Tibial artery (tissue), 4 donors: ENCODE data around the gene FGGY.

Experiments
- DNase-seq, 2 donors: peaks; one replicate each; pipeline ENCODE4 v3.0.0-alpha.2; 2019
- H3K27ac ChIP-seq, 2 donors: fragments of 200-600 bp; sonication (generic) in 1 of 2; 1 replicate in 1 of 2; 2 replicates in 1 of 2; pipeline ENCODE4 v1.5.1; 2018 to 2019; ENCODE audit warnings: mild to moderate bottlenecking in 1 of 2
- H3K27me3 ChIP-seq, 2 donors: fragments of 200-600 bp; sonication (generic) in 1 of 2; one replicate each; pipeline versions ENCODE4 v1.5.1 to v1.6.0; 2016 to 2019
- H3K36me3 ChIP-seq, 3 donors: fragments of 200-600 bp; sonication (generic) in 2 of 3; one replicate each; pipeline ENCODE4 v1.5.1; 2016 to 2019; ENCODE audit warnings: mild to moderate bottlenecking in 2 of 3
- H3K4me1 ChIP-seq, 4 donors: fragments of 200-600 bp; sonication (generic) in 2 of 4; 1 replicate in 3 of 4; 2 replicates in 1 of 4; pipeline ENCODE4 v1.5.1; 2016 to 2019
- H3K4me3 ChIP-seq, 2 donors: fragments of 200-600 bp; sonication (generic) in 1 of 2; 1 replicate in 1 of 2; 2 replicates in 1 of 2; pipeline ENCODE4 v1.5.1; 2018 to 2019; ENCODE audit warnings: mild to moderate bottlenecking in 2 of 2
- H3K9me3 ChIP-seq, 3 donors: fragments of 200-600 bp; sonication (generic) in 1 of 3; one replicate each; pipeline ENCODE4 v1.5.1; 2016 to 2019
- intact Hi-C: fragments of 100-400 bp; cut with DNase I; formaldehyde crosslinking; loops from one replicate; pipeline ENCODE4 v1.15.0; 2023; ENCODE audit warnings: low total_unique reads
- TF ChIP-seq, protein P1 (sequence below), 2 experiments: fragments of 200-600 bp in 1 of 2; fragments of 450-650 bp in 1 of 2; IDR thresholded peaks; one replicate each; pipeline ENCODE4 v1.5.1; 2017 to 2019; ENCODE audit warnings: antibody characterized with exemption in 2 of 2, mild to moderate bottlenecking in 1 of 2, moderate library complexity in 1 of 2

FGGY gene

GRCh38 chr1:59379371-59379728 is 82.5 kb downstream of the FGGY start:
- Histone ChIP-seq H3K4me1 (peaks cover 0 to 5% (median 0%) of the 10 kb centered on the region in 4 donors), H3K27ac (no peak overlapping the region), H3K4me3 (no peak overlapping the region), H3K9me3 (no peaks in the 10 kb centered on the region), H3K27me3 (no peaks in the 10 kb centered on the region), H3K36me3 (no peaks in the 10 kb centered on the region)
- TF ChIP-seq, protein P1, sequence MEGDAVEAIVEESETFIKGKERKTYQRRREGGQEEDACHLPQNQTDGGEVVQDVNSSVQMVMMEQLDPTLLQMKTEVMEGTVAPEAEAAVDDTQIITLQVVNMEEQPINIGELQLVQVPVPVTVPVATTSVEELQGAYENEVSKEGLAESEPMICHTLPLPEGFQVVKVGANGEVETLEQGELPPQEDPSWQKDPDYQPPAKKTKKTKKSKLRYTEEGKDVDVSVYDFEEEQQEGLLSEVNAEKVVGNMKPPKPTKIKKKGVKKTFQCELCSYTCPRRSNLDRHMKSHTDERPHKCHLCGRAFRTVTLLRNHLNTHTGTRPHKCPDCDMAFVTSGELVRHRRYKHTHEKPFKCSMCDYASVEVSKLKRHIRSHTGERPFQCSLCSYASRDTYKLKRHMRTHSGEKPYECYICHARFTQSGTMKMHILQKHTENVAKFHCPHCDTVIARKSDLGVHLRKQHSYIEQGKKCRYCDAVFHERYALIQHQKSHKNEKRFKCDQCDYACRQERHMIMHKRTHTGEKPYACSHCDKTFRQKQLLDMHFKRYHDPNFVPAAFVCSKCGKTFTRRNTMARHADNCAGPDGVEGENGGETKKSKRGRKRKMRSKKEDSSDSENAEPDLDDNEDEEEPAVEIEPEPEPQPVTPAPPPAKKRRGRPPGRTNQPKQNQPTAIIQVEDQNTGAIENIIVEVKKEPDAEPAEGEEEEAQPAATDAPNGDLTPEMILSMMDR (IDR thresholded peaks at IDR 0.05) = no peak
- no peak for DNase-seq
- intact Hi-C loops = no loop called here

DNA sequence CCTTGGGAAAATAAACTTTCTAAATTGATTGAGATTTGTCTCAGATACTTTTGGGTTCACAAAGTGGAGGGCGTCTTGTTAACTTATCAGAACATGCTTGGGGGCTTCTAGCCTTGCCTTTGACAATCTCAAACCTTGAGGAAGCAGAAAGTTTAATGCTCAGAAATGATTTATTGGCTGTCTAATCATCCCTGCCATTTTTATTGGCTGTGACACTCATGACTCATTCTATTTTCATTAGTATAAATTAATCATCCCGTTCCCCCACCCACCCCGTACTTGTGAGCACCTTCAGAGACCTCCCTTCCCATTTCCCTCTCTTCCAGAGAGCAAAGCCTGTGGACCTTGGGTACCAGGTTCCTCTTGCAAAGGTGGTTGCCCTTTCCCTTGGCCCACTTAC is 87.1 kb downstream of the FGGY start:
- Histone ChIP-seq H3K4me1 (peaks cover 0 to 11% (median 6%) of the 10 kb centered on the region in 4 donors), H3K36me3 (no peaks in the 10 kb centered on the region), H3K9me3 (no peaks in the 10 kb centered on the region), H3K27me3 (no peaks in the 10 kb centered on the region), H3K4me3 (no peak overlapping the region), H3K27ac (no peak overlapping the region)
- no peak for DNase-seq
- intact Hi-C loops = no loop called here
- TF ChIP-seq, protein P1 (IDR thresholded peaks at IDR 0.05) = no peak

DNA sequence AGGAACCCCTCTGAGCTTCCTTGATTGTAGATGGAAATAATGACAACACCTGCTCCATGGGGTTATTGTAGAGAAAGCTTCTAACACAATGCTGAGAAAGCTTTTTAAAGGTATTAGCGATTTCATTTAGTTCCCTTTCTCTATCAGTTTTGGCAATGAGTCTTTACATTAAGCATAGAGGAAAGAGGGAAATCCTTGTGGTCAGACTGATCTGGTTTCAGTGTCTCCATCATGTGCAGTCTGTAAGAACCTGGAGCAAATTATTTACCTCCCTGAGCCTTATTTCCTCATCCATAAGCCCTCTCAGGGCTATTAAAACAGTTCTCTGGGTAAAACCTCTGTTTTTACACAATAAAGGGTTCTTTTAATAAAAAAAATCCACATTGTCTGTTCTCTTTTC is 87.5 kb downstream of the FGGY start:
- Histone ChIP-seq H3K27me3 (no peaks in the 10 kb centered on the region), H3K4me1 (peaks cover 0 to 11% (median 6%) of the 10 kb centered on the region in 4 donors)
- TF ChIP-seq, protein P1 (IDR thresholded peaks at IDR 0.05) = no peak

DNA sequence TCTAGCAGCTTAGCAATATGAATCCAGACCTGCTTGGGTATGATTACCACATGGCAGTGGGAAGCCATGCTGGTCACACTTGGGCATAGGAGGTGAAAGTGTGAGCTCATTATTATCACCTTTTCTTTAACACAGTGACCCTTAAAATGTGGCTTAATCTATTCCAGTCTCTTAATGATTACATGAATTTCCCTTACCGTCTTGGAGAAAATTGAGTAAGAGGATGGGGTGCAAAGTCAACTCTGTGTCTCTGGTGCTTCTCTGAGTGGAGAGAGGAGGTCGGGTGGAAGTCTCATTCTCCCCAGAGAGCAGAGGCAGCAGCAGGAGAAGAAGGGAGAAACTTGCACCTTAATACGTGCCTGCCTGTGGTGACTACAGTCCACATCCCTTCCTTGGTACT is 91.3 kb downstream of the FGGY start:
- Histone ChIP-seq H3K9me3 (no peaks in the 10 kb centered on the region), H3K27ac (no peak overlapping the region), H3K4me1 (peaks cover 0 to 33% (median 20%) of the 10 kb centered on the region in 4 donors), H3K27me3 (no peaks in the 10 kb centered on the region), H3K4me3 (no peak overlapping the region), H3K36me3 (no peaks in the 10 kb centered on the region)
- TF ChIP-seq, protein P1 (IDR thresholded peaks at IDR 0.05) = no peak
- intact Hi-C loops = no loop called here
- no peak for DNase-seq

More for the DNA sequence above, 87.5 kb downstream of the FGGY start:
- no peak for DNase-seq
- no peak overlapping the region for H3K27ac ChIP-seq
- no peak overlapping the region for H3K4me3 ChIP-seq
- no peaks in the 10 kb centered on the region for H3K9me3 ChIP-seq
- intact Hi-C loops = no loop called here
- H3K36me3 ChIP-seq = no peaks in the 10 kb centered on the region

DNA sequence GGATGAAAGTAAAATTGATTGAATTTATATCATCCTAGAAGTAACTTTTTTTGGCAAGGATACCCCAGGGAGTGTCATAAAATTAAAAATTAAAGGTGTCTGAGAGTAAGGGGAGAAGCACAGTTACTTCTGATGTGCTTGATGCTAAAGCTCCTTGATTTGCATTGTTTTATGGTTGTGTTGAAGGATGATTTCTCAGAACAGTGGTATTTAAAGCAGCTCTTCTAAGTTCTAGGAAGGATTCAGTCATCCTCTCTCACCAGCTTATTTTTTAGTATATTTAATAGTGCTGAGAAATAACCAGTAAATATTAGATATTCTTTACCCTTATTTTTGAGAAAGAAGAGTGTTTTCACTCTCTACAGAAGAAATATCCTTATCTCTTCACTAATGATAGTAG is 93.0 kb downstream of the FGGY start:
- H3K36me3 ChIP-seq = no peaks in the 10 kb centered on the region
- H3K9me3 ChIP-seq = no peaks in the 10 kb centered on the region
- H3K4me1 ChIP-seq = peaks cover 0 to 39% (median 27%) of the 10 kb centered on the region in 4 donors
- TF ChIP-seq, protein P1 (IDR thresholded peaks at IDR 0.05) = no peak
- no peaks in the 10 kb centered on the region for H3K27me3 ChIP-seq
- no peak for DNase-seq
- no peak overlapping the region for H3K27ac ChIP-seq
- intact Hi-C loops = no loop called here
- H3K4me3 ChIP-seq = no peak overlapping the region

DNA sequence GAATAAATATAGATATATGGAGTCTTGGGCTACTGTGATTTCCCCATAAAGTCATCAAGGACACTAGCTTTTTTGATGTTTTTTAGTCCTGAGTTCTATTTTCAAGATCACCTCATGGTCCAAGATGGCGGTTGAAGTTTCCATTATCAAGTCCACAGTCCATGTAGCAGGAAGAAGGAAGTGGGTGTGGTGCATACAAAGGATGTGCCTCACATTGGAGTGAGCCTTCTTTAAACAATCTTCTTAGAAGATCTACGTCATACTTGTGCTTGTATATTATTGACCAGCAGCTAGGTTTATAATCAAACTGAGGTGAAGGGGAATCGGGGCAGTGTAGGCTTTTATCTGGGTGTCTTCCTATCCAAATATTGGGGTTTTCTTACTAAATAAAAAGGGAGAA is 93.4 kb downstream of the FGGY start:
- Histone ChIP-seq H3K9me3 (no peaks in the 10 kb centered on the region), H3K36me3 (no peaks in the 10 kb centered on the region), H3K4me3 (no peak overlapping the region), H3K27ac (no peak overlapping the region), H3K27me3 (no peaks in the 10 kb centered on the region), H3K4me1 (peaks cover 0 to 39% (median 26%) of the 10 kb centered on the region in 4 donors)
- TF ChIP-seq, protein P1 (IDR thresholded peaks at IDR 0.05) = no peak
- no peak for DNase-seq
- intact Hi-C loops = no loop called here
